Measurements from ENCODE around the gene DSCAML1. TPM values are rescaled to one million over a fixed set of nuclear protein-coding genes. Genes with fewer than 3 reads are reported as not detected.
A peak's percentile ranks its signal among the peaks of the same experiment; 100 is the strongest.
"Not testable (repeated sequence)": the region's sequence is repeated elsewhere in the genome, so short reads cannot be mapped to it uniquely, and the experiment has no call there.

DSCAML1 gene
- total RNA-seq, 1 experiment from 2014 or later: not detected

DNA sequence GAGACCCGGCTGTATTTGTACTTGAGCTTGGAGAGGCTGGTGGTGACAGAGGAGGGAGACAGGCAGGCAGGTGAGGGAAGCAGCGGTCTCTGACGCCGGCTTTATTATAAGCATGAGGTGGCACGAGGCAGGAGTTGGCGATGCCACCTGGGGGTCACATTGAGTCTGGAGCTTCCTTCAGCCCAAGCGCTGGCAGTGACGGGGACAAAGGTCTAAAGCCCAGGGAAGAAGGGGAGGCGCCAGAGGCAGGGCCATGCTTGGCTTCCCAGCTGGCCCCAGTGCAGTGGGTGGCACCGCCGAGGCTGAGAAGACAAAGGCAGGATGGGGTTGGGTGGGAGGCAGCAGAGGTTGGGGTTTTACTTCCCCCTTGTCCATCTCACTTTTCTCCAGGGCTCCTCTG, 23.1 kb upstream of the DSCAML1 start:
- DNase-seq (ENCODE audit: low read depth): no peak

- peak; percentile 79 for DNase-seq (ENCODE audit: low read depth)
These were observed 22.4 kb upstream of the DSCAML1 start for GRCh38 chr11:117819096-117820040.

DNA sequence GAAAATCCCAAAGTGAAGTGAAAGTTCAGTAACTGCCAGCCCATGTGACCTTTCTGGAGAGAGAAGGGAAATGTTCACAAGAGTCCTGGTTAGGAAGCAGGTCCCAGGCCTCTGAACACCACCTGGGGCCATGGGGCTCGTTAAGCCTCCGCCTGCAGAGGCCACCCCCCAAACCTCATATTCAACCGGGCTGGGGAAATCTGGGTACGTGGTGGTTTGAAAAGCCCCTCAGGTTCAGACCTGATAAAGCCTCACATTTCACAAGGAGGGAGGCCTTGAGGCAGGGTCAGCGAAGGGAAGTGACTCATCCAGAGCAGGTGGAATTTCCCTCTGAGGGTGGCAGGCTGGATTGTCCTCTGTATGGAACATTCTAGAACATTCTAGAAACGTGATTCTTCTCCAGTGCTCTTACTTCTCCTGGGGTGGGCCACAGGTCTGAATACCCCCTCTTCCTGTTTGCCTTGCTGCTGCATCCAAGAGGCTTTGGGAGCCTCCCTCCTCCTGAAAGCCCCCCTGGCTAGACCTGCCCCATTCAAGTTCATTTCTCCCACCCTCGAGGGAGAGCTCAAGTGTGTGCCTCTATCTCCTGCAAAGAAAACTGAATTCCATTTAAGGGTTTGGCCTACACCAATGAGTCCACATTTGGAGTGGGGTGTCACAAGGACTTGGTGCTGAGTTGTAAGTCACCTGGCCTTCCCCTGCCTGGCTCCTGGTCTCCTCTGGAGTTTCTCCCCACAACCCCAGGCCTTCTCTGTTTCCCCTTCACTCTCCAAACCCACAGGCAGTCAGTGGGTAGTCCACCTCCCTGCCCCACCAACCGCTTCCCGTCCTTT, 21.2 kb upstream of the DSCAML1 start:
- DNase-seq (ENCODE audit: low read depth): peak; percentile 59

GRCh38 chr11:117817368-117818040, 20.5 kb upstream of the DSCAML1 start:
- DNase-seq (ENCODE audit: low read depth): peak; percentile 75

DNA sequence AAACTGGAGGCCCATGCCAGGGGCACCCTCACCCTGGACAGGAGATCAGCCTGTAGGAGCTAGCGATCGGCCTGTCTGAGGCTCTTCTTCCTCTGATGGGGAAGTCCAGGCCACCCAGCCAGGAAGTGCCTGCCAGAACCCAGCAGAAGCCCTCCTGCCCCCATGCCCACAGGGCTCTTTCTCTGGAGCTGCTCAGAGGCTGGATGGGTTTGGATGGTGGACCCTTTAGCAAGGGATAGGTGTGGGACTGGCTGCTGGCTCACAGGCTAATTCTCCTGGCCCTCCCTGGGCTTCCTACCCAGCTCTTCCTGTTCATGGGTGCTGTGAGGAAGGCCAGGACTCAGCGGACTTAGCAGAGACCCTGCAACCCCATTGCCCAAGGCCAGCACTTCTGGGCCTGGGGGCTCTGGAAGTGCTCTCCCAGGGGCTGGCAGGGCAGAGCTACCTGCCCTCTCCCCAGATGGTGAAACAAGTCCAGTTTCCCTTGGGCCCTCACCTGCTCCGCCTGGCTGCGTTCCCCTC, 19.9 kb upstream of the DSCAML1 start:
- DNase-seq (ENCODE audit: low read depth): no peak

DNA sequence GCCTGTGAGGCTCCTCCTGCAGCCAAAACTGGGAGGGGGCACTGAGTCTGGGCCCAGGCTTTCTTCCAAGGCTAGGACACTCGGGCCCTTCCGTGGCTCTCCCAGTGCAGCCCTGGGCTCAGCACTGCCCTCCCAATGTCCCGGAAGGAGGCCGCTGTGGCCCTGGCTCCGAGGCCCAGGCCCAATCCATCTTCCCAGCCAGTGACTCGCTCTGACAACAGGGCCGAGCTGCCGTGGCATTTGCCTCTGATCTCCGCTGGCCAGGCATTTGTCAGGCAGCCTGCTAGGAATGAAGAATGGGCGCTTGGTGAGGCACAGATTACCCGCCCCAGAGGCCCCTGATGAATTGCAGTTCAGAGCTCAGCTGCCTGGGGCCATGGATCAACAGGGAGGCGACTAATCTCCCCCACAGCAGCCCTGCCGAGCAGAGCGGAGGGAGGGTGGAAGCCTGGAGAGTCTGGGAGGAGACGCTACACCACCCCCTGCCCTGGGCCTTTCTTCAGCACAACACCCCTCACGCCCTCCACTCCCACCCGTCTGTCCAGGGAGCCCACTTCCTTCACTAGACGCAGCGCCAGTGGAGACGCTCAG, 19.2 kb upstream of the DSCAML1 start:
- peak; percentile 50 for DNase-seq (ENCODE audit: low read depth)

- no peak for DNase-seq (ENCODE audit: low read depth)
These were observed 18.3 kb upstream of the DSCAML1 start for GRCh38 chr11:117815262-117815803.

DNA sequence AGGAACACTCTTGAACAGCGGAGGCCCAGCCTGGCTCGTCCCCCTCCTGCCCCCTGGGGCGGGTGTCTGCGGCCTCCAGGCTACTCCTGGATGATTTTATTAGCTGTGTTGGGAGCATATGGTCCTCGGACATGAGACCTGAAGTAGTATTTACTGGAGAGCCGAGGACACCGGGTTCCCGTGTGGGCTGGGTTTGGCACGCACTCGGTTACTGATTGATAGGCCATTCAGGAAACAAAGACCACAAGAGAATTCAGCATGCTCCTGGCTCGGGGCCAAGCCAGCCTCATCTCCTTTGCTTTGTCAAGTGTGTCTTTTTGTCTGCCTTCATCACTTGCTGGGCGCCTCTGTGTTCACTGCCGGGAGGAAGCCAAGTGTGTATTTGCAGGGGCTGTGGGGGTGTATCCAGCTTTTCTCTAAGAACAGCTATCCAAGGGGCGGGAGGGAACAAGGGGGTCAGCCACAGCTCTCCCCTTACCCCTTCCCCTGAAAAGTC, 17.8 kb upstream of the DSCAML1 start:
- DNase-seq (ENCODE audit: low read depth): no peak

- no peak for DNase-seq (ENCODE audit: low read depth)
These were observed 17.3 kb upstream of the DSCAML1 start for GRCh38 chr11:117814204-117814765.

- DNase-seq (ENCODE audit: low read depth): not testable (repeated sequence)
These were observed 13.0 kb upstream of the DSCAML1 start for GRCh38 chr11:117810056-117810451.

- peak; percentile 43 for DNase-seq (ENCODE audit: low read depth)
These were observed 12.4 kb upstream of the DSCAML1 start for GRCh38 chr11:117809236-117810055.

DNA sequence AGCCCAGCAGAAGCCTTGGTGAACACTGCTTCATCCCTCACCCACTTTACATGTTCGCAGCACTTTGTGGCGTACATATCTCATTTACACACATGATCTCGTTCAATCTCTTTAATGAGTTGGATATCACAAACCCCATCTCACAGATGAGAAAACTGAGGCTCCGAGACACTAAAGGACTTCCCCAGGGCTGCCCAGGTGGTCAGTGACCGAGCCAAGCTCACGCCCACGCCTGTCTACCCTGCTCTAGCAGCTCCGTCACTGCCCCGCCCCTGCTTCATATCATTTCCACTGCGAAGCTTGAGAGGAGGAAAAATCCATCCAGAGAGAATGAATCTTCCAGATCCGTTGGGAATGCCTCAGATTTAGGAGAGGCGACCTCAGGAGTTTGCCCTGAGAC, 11.8 kb upstream of the DSCAML1 start:
- no peak for DNase-seq (ENCODE audit: low read depth)

- peak; percentile 40 for DNase-seq (ENCODE audit: low read depth)
These were observed 10.7 kb upstream of the DSCAML1 start for GRCh38 chr11:117807482-117808327.

DNA sequence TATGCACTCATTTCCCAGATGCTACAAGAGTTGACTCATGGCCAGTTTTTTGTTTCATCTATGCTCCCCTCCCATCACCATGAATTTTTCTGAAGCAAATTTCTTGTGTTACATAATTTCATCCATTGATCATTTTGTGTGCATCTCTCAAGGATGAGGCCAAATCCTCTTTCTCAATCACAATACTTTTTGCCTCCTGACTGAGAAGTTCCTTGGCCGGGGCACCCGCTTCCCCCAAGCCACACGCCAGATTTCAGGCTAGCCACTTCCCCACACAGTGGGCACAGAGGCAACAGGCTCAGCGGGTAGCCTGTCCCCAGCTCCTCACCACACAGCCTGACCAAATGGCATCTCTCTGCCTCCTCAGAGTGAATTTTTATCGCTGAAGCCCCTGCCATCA, 9.8 kb upstream of the DSCAML1 start:
- DNase-seq (ENCODE audit: low read depth): no peak

GRCh38 chr11:117805045-117805444, 8.0 kb upstream of the DSCAML1 start:
- no peak for DNase-seq (ENCODE audit: low read depth)

DNA sequence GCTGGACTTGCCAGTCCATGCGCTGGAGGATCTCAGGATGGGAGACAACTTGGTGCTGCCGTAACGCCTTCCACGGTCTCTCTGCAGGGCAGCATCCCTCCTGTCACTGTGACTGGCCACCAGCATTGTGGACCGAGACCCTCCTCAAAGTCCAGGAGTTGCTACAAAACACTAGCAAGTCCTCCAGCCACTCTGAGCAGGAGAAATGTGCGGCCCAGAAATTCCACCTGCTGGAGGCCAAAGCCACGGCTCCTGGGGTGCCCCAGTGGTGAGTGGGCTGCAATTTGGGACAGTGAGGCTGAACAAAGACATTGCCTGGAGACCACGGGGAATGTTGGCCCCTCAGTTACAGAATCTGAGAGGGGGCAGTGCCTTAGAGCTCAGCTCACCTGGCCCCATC, 6.9 kb upstream of the DSCAML1 start:
- DNase-seq (ENCODE audit: low read depth): no peak

DNA sequence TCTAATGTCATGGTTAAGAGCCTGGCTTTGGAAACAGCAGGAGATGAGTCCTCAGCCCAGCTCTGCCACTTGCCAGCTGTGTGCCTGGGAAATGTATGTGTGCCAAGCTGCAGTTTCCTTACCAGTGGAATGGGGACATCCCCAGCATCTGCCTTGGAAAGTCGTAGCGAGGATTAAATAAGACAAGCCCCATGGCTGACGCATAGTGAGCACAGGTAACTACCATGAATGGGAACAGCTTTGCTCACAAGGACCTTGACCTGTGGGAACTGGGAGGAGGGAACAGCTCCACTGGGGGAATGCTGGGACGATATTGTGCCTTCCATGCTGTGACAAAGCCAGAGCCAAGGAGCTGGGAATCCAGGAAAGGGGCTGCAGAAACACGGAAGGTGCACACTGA, 2.6 kb upstream of the DSCAML1 start:
- DNase-seq (ENCODE audit: low read depth): no peak

- no peak for DNase-seq (ENCODE audit: low read depth)
These were observed 552 bp downstream of the DSCAML1 start for GRCh38 chr11:117796456-117796871.

Measured in HT1080 (cell line).